Esophagus muscularis mucosa (tissue), 4 donors: Measurements from ENCODE around the gene ASAP2. TPM values are rescaled to one million over a fixed set of nuclear protein-coding genes. Genes with fewer than 3 reads are reported as not detected.

ENCODE experiments used
- DNase-seq: peaks from one replicate; pipeline ENCODE4 v3.0.0-alpha.2; 2017; ENCODE audit errors: extremely low spot score
- H3K27ac ChIP-seq, 4 donors: fragments of 200-600 bp; sonication (generic); replicated peaks in 1 of 4; 1 replicate in 3 of 4; 2 replicates in 1 of 4; pipeline ENCODE4 v1.5.1; 2016 to 2019; ENCODE audit warnings: mild to moderate bottlenecking in 1 of 4
- H3K27me3 ChIP-seq, 4 donors: fragments of 200-600 bp; sonication (generic); one replicate each; pipeline versions ENCODE4 v1.5.1 to v1.6.0; 2016 to 2019
- H3K36me3 ChIP-seq, 4 donors: fragments of 200-600 bp; sonication (generic); one replicate each; pipeline ENCODE4 v1.5.1; 2016 to 2019
- H3K4me1 ChIP-seq, 4 donors: fragments of 200-600 bp; sonication (generic); one replicate each; pipeline ENCODE4 v1.5.1; 2016 to 2019
- H3K4me3 ChIP-seq, 4 donors: fragments of 200-600 bp; sonication (generic); 1 replicate in 2 of 4; 2 replicates in 2 of 4; pipeline ENCODE4 v1.5.1; 2016 to 2019; ENCODE audit warnings: mild to moderate bottlenecking in 4 of 4, moderate library complexity in 1 of 4
- H3K9me3 ChIP-seq, 4 donors: fragments of 200-600 bp; sonication (generic); 1 replicate in 3 of 4; 2 replicates in 1 of 4; pipeline ENCODE4 v1.5.1; 2016 to 2019
- CTCF ChIP-seq, 3 experiments: fragments of 200-600 bp in 2 of 3; fragments of 450-650 bp in 1 of 3; sonication (generic) in 2 of 3; IDR thresholded peaks; one replicate each; pipeline ENCODE4 v1.5.1; 2017 to 2019; ENCODE audit warnings: antibody characterized with exemption in 3 of 3, mild to moderate bottlenecking in 2 of 3, moderate library complexity in 1 of 3
- EP300 ChIP-seq: sonication (generic); formaldehyde crosslinking; IDR thresholded peaks from one replicate; pipeline ENCODE4 v1.6.1; 2017; ENCODE audit warnings: antibody characterized with exemption
- POLR2A ChIP-seq: fragments of 450-650 bp; IDR thresholded peaks from one replicate; pipeline ENCODE4 v1.6.1; 2017; ENCODE audit warnings: antibody characterized with exemption, moderate library complexity, mild to moderate bottlenecking, low read depth
- POLR2AphosphoS5 ChIP-seq, 2 donors: sonication (generic); formaldehyde crosslinking; IDR thresholded peaks; one replicate each; pipeline ENCODE4 v1.6.1; 2017; ENCODE audit warnings: antibody characterized with exemption in 2 of 2
- WGBS: methylation state at CpG from one replicate; pipeline ENCODE4 v1.1.5; 2018; 5-methylcytosine and 5-hydroxymethylcytosine counted together
- intact Hi-C: fragments of 100-400 bp; cut with DNase I; formaldehyde crosslinking; loops from one replicate; pipeline ENCODE4 v1.15.1; 2023
- total RNA-seq, 4 donors: library from RNA; depleted of rRNA; stranded (reverse); fragments of >200 nt; gene quantifications; one replicate each; pipeline versions ENCODE4 v1.1.0 to v1.2.1, GENCODE V29; 2016

Gene ASAP2
- total RNA-seq, 4 donors from 2014 or later: 18.7 to 24.0 (median 21.3) TPM

DNA sequence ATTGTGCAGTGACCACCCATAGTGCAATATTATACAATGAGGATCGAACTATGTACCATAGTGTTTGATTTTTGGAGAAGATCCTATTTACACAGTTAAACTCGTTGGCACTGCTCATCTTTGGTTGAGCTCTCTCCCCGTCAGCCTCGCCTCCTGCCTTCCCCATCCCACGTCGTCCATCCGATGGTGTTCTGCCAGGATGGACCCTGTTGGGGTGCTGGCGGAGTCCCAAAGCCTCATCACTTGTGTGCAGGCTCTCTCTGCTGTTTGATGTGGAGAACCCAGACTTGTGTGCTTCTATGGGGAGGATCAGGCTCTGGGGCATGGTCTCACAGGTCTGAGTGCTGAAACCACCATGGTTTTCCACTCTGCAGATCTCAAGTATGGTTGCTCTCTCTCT is 131.3 kb downstream of the ASAP2 start:
- no peak for TF ChIP-seq POLR2AphosphoS5 (IDR thresholded peaks at IDR 0.05)
- TF ChIP-seq CTCF (IDR thresholded peaks at IDR 0.05): no peak
- no peak for TF ChIP-seq POLR2A
- TF ChIP-seq EP300: no peak
- Histone ChIP-seq H3K36me3 (peaks cover 0 to 45% (median 16%) of the 10 kb centered on the region in 4 donors), H3K9me3 (no peaks in the 10 kb centered on the region), H3K27me3 (no peaks in the 10 kb centered on the region), H3K27ac (no peak overlapping the region), H3K4me3 (no peak overlapping the region), H3K4me1 (peaks cover 8 to 14% (median 12%) of the 10 kb centered on the region in 4 donors)
- no peak for DNase-seq
- 90% methylated on average over 8 of the region's 8 CpGs for WGBS
- intact Hi-C loops: no loop called here

- no peak for DNase-seq
- Histone ChIP-seq H3K27ac (no peak overlapping the region), H3K9me3 (no peaks in the 10 kb centered on the region), H3K36me3 (peaks cover 0 to 60% (median 26%) of the 10 kb centered on the region in 4 donors), H3K27me3 (no peaks in the 10 kb centered on the region), H3K4me3 (no peak overlapping the region), H3K4me1 (peaks cover 8 to 12% (median 9%) of the 10 kb centered on the region in 4 donors)
- intact Hi-C loops: no loop called here
- 93% methylated on average over 12 of the region's 12 CpGs for WGBS
- TF ChIP-seq POLR2A (no peak), POLR2AphosphoS5 (IDR thresholded peaks at IDR 0.05) (no peak), EP300 (no peak)
Observed at GRCh38 chr2:9341337-9341887, 134.8 kb downstream of the ASAP2 start.

DNA sequence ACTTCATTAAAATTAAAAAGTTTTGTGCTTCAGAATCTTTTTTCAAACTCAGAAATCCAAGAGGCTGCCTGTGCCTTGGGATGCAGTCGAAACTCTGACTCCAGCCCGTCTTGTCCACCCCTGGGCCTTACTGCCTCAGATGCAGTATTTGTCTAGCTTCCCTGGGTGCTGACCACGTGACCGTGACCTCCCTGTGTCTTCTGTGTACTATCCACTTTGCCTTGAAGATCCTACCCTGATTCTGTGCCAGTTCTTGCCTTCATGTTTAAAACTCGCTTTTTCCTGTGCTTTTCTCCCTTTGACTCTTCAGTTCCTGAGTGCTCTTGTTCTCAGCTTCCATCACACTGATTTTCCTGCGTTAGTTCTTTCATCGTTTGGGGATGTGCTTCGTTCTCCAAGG is 136.0 kb downstream of the ASAP2 start:
- Histone ChIP-seq H3K4me1 (peaks cover 12 to 14% (median 12%) of the 10 kb centered on the region in 4 donors), H3K27ac (no peak overlapping the region), H3K36me3 (peaks cover 0 to 60% (median 26%) of the 10 kb centered on the region in 4 donors), H3K4me3 (no peak overlapping the region), H3K27me3 (no peaks in the 10 kb centered on the region), H3K9me3 (no peaks in the 10 kb centered on the region)
- 95% methylated on average over 8 of the region's 8 CpGs for WGBS
- DNase-seq: no peak
- intact Hi-C loops: no loop called here
- TF ChIP-seq CTCF (IDR thresholded peaks at IDR 0.05): no peak
- no peak for TF ChIP-seq EP300
- TF ChIP-seq POLR2AphosphoS5 (IDR thresholded peaks at IDR 0.05): no peak
- no peak for TF ChIP-seq POLR2A

DNA sequence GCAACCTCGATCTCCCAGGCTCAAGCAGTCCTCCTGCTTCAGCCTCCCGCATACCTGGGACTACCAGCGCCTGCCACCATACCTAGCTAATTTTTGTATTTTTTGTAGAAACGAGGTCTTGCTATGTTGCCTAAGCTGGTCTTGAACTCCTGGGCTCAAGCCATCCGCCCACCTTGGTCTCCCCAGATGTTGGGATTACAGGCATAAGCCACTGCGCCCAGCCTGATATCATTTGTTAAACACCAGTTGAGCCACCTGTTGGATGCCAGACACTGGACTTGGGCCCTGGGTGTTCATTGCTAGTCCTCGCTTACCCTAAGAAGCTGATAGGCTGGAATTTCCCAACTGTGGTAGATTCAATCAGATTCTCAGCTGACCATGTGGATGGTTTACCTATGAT is 136.9 kb downstream of the ASAP2 start:
- intact Hi-C loops: no loop called here
- DNase-seq: no peak
- H3K36me3 ChIP-seq: peaks cover 0 to 60% (median 26%) of the 10 kb centered on the region in 4 donors
- no peaks in the 10 kb centered on the region for H3K27me3 ChIP-seq
- TF ChIP-seq EP300 (no peak), CTCF (IDR thresholded peaks at IDR 0.05) (no peak), POLR2AphosphoS5 (IDR thresholded peaks at IDR 0.05) (no peak), POLR2A (no peak)
- H3K9me3 ChIP-seq: no peaks in the 10 kb centered on the region
- WGBS: 96% methylated on average over 7 of the region's 7 CpGs
- peaks cover 18 to 22% (median 20%) of the 10 kb centered on the region in 4 donors for H3K4me1 ChIP-seq
- no peak overlapping the region for H3K4me3 ChIP-seq
- H3K27ac ChIP-seq: no peak overlapping the region

- Histone ChIP-seq H3K36me3 (peaks cover 0 to 54% (median 26%) of the 10 kb centered on the region in 4 donors), H3K4me1 (peaks cover 18 to 22% (median 20%) of the 10 kb centered on the region in 4 donors), H3K9me3 (no peaks in the 10 kb centered on the region), H3K4me3 (no peak overlapping the region), H3K27ac (no peak overlapping the region), H3K27me3 (no peaks in the 10 kb centered on the region)
- TF ChIP-seq POLR2AphosphoS5 (IDR thresholded peaks at IDR 0.05) (no peak), CTCF (IDR thresholded peaks at IDR 0.05) (no peak), EP300 (no peak), POLR2A (no peak)
- DNase-seq: no peak
- whole genome bisulfite sequencing: 94% methylated on average over 10 of the region's 10 CpGs
- intact Hi-C loops: no loop called here
Observed at GRCh38 chr2:9344434-9344833, 137.8 kb downstream of the ASAP2 start.
